SU-DHL-6 (cell line): Measurements from ENCODE around the gene COA8.

Source experiments
- EZH2phosphoT487 ChIP-seq: fragments of 200-600 bp; sonication (generic), shearing (Covaris generic); conservative IDR thresholded peaks from 2 replicates; pipeline ENCODE4 v1.6.1; 2018; ENCODE audit warnings: mild to moderate bottlenecking, antibody characterized with exemption, low read length, moderate library complexity, mixed read lengths
- TF ChIP-seq, protein P1 (sequence below): fragments of 200-600 bp; sonication (generic); IDR thresholded peaks from one replicate; pipeline ENCODE4 v1.5.1; 2017; ENCODE audit warnings: antibody characterized with exemption, mild to moderate bottlenecking, low read length, moderate library complexity; ENCODE audit not compliant: insufficient read depth, poor library complexity, severe bottlenecking

DNA sequence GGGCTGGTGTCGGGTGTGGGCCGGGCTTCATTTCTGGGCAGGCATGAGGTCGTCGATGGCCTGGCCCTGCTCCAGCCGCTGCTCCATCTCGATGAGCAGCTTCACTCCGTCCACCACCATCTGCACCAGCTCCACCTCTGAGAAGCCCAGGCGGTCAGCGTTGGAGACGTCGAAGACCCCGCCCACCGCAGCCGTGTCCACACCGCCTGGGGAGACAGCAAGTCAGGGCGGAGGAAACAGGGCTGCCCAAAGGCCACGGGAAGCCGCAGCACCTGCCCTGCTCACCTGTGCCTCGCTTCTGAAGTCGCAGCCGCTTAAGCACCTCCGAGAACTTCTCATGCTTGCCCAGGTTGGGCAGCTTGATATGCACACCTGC, 42.9 kb upstream of the COA8 start:
- TF ChIP-seq, protein P1, sequence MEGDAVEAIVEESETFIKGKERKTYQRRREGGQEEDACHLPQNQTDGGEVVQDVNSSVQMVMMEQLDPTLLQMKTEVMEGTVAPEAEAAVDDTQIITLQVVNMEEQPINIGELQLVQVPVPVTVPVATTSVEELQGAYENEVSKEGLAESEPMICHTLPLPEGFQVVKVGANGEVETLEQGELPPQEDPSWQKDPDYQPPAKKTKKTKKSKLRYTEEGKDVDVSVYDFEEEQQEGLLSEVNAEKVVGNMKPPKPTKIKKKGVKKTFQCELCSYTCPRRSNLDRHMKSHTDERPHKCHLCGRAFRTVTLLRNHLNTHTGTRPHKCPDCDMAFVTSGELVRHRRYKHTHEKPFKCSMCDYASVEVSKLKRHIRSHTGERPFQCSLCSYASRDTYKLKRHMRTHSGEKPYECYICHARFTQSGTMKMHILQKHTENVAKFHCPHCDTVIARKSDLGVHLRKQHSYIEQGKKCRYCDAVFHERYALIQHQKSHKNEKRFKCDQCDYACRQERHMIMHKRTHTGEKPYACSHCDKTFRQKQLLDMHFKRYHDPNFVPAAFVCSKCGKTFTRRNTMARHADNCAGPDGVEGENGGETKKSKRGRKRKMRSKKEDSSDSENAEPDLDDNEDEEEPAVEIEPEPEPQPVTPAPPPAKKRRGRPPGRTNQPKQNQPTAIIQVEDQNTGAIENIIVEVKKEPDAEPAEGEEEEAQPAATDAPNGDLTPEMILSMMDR: no peak
- TF ChIP-seq EZH2phosphoT487: no peak
